Measurements from ENCODE around the gene ZFAND3.

GRCh38 chr6:38166411-38167240, 347.1 kb downstream of the ZFAND3 start:
- TF ChIP-seq, protein P1, sequence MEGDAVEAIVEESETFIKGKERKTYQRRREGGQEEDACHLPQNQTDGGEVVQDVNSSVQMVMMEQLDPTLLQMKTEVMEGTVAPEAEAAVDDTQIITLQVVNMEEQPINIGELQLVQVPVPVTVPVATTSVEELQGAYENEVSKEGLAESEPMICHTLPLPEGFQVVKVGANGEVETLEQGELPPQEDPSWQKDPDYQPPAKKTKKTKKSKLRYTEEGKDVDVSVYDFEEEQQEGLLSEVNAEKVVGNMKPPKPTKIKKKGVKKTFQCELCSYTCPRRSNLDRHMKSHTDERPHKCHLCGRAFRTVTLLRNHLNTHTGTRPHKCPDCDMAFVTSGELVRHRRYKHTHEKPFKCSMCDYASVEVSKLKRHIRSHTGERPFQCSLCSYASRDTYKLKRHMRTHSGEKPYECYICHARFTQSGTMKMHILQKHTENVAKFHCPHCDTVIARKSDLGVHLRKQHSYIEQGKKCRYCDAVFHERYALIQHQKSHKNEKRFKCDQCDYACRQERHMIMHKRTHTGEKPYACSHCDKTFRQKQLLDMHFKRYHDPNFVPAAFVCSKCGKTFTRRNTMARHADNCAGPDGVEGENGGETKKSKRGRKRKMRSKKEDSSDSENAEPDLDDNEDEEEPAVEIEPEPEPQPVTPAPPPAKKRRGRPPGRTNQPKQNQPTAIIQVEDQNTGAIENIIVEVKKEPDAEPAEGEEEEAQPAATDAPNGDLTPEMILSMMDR (IDR thresholded peaks at IDR 0.05): no peak
- TF ChIP-seq POLR2A (IDR thresholded peaks at IDR 0.05): no peak

Measured in adrenal gland (tissue), 5 donors.